ENCODE results near the gene DIAPH3.

Gene DIAPH3

GRCh38 chr13:60155978-60156377, 7.8 kb downstream of the DIAPH3 start:
- no peak for FAIRE-seq

GRCh38 chr13:60152904-60153303, 10.8 kb downstream of the DIAPH3 start:
- no peak for FAIRE-seq

DNA sequence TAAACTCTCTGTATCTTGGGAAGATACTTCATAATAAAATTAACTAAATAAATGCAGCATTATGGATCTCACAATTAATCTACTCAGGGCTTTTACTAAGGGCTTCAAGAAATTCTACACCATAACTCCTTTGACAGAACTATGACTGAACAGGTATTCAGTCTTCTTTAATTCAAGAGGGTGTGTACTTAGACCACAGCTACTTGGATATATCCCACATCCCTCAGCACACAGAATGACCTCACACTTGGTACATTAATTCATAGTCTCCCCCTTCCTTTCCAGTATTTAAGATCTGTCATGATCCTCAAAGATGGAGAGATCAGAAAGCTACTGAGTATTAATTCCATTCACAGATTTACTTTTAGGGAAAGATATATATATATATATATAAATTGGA, 11.6 kb downstream of the DIAPH3 start:
- no peak for FAIRE-seq

DNA sequence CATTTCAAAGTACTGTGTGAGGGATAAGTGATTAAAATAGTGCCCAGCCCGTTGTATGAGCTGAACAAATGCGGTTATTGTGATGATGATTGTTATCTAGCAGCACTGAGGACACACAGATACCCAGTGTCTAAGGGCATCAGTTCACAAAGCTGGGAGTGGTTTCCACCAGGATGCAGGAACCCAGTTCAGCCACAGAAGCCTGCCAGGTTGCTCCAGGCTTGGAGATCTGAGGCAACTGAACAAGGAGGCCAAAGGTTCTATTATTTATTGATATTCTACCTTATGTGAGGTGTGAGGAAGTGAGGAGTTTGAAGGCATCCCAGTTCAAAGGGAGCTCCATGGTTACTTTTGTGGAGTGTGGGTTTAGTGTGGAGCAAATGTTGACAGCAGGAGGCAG, 13.2 kb downstream of the DIAPH3 start:
- no peak for FAIRE-seq

GRCh38 chr13:60148918-60149317, 14.8 kb downstream of the DIAPH3 start:
- FAIRE-seq = no peak

GRCh38 chr13:60147361-60147760, 16.4 kb downstream of the DIAPH3 start:
- no peak for FAIRE-seq

DNA sequence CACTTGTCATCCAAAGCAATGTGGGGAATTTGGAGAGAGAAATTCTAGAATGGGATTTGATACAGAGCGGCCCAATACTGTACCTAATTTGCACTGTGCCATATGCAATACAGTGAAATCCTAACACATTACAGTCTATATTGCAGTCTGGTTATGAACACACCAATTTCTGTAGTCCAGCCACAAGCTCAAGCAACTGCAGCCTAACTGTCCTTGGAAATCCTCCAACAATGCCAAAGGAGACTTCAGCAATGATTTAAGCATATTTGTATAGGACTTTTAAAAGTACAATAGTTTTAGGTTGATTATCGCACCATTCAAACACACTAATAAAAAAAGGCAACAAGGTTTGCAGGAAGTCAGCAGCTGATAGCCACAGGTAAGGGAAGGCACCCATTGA, 17.3 kb downstream of the DIAPH3 start:
- no peak for FAIRE-seq

DNA sequence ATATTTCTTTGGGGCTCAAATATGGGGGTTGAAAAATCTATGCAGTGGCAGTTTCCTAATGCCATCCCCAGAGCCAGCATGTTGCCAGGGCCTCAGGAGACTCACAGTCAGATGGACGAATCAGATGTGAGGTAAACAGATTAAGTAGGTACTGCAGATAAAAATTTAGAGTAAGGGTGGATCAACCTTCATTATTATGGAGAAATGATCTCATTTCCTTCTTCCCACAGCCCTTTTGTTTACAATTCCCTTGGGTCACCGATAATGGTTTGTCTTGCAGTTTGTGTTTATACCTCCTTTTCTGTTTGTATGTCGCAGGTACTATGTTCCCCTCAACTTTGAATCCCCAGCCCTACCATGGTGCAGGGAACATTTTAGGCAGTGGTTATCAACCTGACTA, 20.0 kb downstream of the DIAPH3 start:
- no peak for FAIRE-seq

DNA sequence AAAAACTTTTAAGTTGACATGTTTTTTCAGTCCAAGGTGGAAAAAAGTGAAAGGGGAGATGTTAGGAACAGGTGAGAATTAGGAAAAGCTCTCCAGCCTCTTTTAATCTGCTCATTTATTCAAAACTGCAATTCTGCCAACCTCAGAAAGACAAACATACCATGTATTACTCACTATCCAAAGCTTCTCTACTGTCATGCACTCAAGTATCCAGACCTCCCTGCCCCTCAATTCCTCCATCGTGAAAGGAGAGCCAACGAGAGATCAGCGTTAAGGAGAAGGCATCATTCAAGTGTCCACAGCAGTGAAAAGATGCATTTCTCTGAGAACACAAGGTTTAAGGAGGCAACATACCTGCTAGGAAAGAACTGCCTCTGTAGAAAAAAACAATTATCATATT, 24.5 kb downstream of the DIAPH3 start:
- no peak for FAIRE-seq

DNA sequence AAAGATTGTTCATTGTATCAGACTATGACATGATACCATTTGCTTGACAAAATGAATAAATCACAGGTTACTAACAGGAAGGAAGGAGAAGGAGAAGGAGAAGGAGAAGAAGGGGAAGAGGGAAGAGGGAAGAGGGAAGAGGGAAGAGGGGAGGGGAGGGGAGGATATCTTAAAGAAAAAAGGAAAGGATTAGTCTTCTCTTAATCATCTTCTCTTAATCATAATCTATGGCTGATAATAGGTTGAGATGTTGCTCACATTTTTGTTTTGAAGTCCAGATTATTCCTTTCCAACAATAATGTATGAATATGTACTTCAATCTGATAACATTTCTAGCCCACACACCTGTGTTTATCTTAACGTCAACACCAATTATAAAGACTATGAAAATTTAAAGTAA, 25.1 kb downstream of the DIAPH3 start:
- no peak for FAIRE-seq

- FAIRE-seq = no peak
Measured at GRCh38 chr13:60137911-60138560, 25.7 kb downstream of the DIAPH3 start.

- no peak for FAIRE-seq
Measured at GRCh38 chr13:60135344-60135743, 28.4 kb downstream of the DIAPH3 start.

GRCh38 chr13:60134376-60134775, 29.4 kb downstream of the DIAPH3 start:
- FAIRE-seq = no peak

- FAIRE-seq = no peak
Measured at GRCh38 chr13:60121337-60121687, 42.4 kb downstream of the DIAPH3 start.

DNA sequence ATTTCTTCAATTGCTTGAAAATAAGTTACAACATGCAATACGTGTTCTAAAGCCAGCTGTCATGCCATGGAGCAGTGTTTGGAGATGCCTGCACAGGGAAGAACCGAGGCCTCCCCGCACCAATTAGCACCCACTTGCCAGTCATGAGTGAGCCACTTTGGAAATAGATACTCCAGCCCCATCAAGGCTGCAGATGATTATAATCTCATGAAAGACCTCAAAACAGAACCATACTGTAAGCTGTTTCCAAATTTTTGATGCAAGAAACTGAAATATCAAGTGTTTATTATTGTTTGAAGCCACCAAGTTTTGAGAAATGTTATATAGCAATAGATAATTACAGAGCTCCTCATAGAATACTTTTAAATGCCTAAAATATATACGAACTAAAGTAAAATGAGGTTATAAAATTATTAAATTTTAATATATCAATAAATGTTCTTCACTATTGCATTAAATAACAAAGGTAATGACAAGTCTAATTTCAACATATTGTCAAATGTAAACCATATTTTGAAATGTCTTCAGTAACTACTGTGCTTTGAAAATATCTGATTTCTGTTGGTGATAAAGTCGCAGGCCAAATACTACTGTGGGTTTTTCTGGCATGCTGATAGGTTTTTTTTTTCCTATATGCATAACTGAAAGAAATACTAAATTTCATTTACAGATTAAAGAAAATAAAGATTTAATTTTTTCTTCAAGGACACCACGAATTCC, 43.0 kb downstream of the DIAPH3 start:
- no peak for FAIRE-seq

GRCh38 chr13:60118696-60119400, 44.9 kb downstream of the DIAPH3 start:
- no peak for FAIRE-seq

DNA sequence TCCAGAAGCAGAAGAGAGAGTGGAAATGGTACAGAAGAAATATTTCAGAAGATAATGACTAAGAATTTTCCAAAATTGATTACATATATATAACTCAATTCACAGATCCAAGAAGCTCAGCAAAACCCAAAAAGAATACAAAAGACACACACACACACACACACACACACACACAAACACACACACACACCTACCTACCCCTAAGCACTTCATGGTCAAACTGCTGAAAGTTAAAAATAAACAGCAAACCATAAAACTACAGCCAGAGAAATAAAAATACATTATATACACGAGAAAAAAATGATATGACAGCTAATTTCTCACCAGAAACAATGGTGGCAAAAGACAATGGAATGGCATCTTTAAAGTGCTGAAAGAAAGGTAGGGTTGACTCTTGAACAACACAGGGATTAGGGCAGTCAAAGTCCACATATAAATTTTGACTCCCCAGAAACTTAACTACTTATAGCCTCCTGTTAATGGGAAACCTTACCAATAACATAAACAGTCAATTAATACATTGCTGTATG, 49.2 kb downstream of the DIAPH3 start:
- FAIRE-seq = no peak

GRCh38 chr13:60112771-60113170, 51.0 kb downstream of the DIAPH3 start:
- no peak for FAIRE-seq

DNA sequence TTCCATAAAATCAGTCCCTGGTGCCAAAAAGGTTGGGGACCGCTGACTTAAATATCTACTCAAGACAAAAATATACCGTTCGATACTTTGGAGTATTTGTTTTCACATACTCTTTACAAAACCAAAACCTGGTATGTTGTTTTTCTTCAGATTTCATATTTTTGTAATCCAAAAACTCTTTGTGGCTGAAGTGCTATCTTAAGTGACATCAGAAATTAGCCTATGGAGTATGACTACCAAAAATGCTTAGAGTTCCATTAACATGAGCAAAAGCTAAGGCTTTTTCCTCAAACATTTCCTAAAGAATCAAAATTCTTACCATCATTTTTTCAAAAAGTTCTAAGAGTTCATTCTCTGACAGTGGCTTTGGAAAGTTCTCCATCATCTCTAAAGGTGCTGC, 52.0 kb downstream of the DIAPH3 start:
- no peak for FAIRE-seq

GRCh38 chr13:60109285-60109684, 54.4 kb downstream of the DIAPH3 start:
- no peak for FAIRE-seq

- no peak for FAIRE-seq
Measured at GRCh38 chr13:60108589-60108988, 55.1 kb downstream of the DIAPH3 start.

DNA sequence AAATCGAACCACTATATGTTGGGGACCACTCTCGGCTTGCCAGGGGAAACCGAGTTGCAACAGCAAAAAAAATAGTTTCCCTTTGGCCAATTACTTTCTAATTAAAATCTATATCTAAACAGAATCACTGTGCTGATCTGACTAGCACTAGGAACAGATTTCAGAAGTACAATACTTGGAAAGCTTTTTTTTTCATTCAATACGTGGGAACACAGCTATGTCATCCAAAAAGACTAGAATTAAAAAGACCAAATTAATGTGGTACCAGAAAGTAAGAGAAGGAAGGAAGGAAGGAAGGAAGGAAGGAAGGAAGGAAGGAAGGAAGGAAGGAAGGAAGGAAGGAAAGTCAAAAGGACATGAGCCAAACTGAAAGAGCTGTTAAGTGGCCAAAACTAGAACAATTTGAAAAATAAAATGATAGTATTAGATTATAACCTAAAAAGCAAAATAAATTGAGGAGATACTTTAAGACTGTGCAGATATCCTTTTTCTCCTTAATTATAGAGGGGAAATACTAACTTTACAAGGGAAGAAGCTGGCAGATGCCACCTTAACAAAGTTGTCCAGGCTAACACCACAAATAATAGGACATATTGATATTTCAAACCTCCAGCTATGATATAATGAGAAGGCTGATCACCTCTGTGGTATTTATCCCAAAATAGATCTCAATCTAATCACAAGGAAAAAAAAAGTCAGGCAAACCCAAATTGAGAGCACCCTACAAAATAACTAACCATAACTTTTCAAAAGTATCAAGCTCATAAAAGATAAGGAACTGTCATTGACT, 63.9 kb downstream of the DIAPH3 start:
- FAIRE-seq = no peak

- no peak for FAIRE-seq
Measured at GRCh38 chr13:60095300-60095699, 68.4 kb downstream of the DIAPH3 start.
